Transverse colon (tissue), 4 donors: ENCODE measurements around the gene SHPK. TPM values are rescaled to one million over a fixed set of nuclear protein-coding genes. Genes with fewer than 3 reads are reported as not detected.

Experiments
- DNase-seq: peaks from one replicate; pipeline ENCODE4 v3.0.0-alpha.2; 2019
- H3K27ac ChIP-seq, 4 donors: fragments of 200-600 bp; sonication (generic); 2 replicates each; pipeline ENCODE4 v1.5.1; 2016 to 2018; ENCODE audit warnings: inconsistent platforms in 4 of 4
- H3K27me3 ChIP-seq: fragments of 200-600 bp; sonication (generic); 2 replicates; pipeline ENCODE4 v1.5.1; 2017; ENCODE audit warnings: inconsistent platforms
- H3K36me3 ChIP-seq, 4 donors: fragments of 200-600 bp; sonication (generic); 2 replicates each; pipeline ENCODE4 v1.5.1; 2017 to 2019; ENCODE audit warnings: inconsistent platforms in 4 of 4
- H3K4me1 ChIP-seq, 4 donors: fragments of 200-600 bp; sonication (generic); 2 replicates each; pipeline ENCODE4 v1.5.1; 2017 to 2020; ENCODE audit warnings: inconsistent platforms in 4 of 4
- H3K4me3 ChIP-seq, 4 donors: fragments of 200-600 bp; sonication (generic); 1 replicate in 1 of 4; 2 replicates in 3 of 4; pipeline versions ENCODE4 v1.5.1 to v1.6.1; 2017 to 2019; ENCODE audit warnings: inconsistent platforms in 4 of 4
- H3K9me3 ChIP-seq, 2 donors: fragments of 200-600 bp; sonication (generic); 2 replicates each; pipeline ENCODE4 v1.5.1; 2017 to 2019; ENCODE audit warnings: inconsistent platforms in 2 of 2
- CTCF ChIP-seq, 5 experiments: fragments of 200-600 bp in 3 of 5; fragments of 450-650 bp in 2 of 5; sonication (generic) in 3 of 5; IDR thresholded peaks; 1 replicate in 2 of 5; 2 replicates in 3 of 5; pipeline ENCODE4 v1.5.1; 2016 to 2017; ENCODE audit warnings: antibody characterized with exemption in 5 of 5, inconsistent platforms in 3 of 5, mild to moderate bottlenecking in 2 of 5, moderate library complexity in 1 of 5
- EP300 ChIP-seq: sonication (generic); formaldehyde crosslinking; IDR thresholded peaks from one replicate; pipeline ENCODE4 v1.6.1; 2017; ENCODE audit warnings: antibody characterized with exemption, low read depth
- POLR2A ChIP-seq: fragments of 450-650 bp; IDR thresholded peaks from one replicate; pipeline ENCODE4 v1.6.1; 2016; ENCODE audit warnings: antibody characterized with exemption, mild to moderate bottlenecking, moderate library complexity
- POLR2AphosphoS5 ChIP-seq, 3 donors: sonication (generic); formaldehyde crosslinking; IDR thresholded peaks; one replicate each; pipeline ENCODE4 v1.6.1; 2016; ENCODE audit warnings: antibody characterized with exemption in 3 of 3
- WGBS, 2 donors: methylation state at CpG; one replicate each; pipeline ENCODE4 v1.1.5; 2018; ENCODE audit warnings: low coverage in 1 of 2; 5-methylcytosine and 5-hydroxymethylcytosine counted together
- in situ Hi-C, 4 donors: fragments of 200-750 bp; cut with MboI; loops; one replicate each; pipeline versions ENCODE4 v1.15.0 to v1.15.1; 2017; ENCODE audit warnings: low sequenced_read_pairs in 3 of 4, low pct_ligation_motif_present in 1 of 4, low pct_unique_long_range_greater_than_20kb in 1 of 4
- intact Hi-C: fragments of 100-400 bp; cut with DNase I; formaldehyde crosslinking; loops from one replicate; pipeline ENCODE4 v1.15.1; 2023; ENCODE audit warnings: low total_unique reads
- total RNA-seq, 4 donors: library from RNA; depleted of rRNA; stranded (reverse); fragments of >200 nt; gene quantifications; one replicate each; pipeline ENCODE4 v1.1.0, GENCODE V29; 2016

SHPK gene
- 10 to 100 TPM in 3 of 4 donors, 1 to 10 TPM in 1; 9.0 to 50.9 (median 24.2) TPM for total RNA-seq

- in situ Hi-C loops: loop anchor here in 3 of 4 donors (25.0 kb wide), 1 partner anchor 599 kb away; no protein-coding TSS in a partner anchor
- Histone ChIP-seq H3K27me3 (no peaks in the 10 kb centered on the region), H3K4me3 (peak within 1 kb of the TSS; percentile 81 to 87 (median 84)), H3K27ac (peak within 1 kb of the TSS; percentile 94 to 96 (median 96)), H3K9me3 (no peaks in the 10 kb centered on the region), H3K36me3 (no peaks in the 10 kb centered on the region), H3K4me1 (peaks cover 7 to 25% (median 15%) of the 10 kb centered on the region in 4 donors)
- DNase-seq: peak; percentile 97
- 0% methylated on average over 42 of the region's 68 CpGs; no CpG with 5 or more reads in 1 of the 2 donors for WGBS, 2 donors
- TF ChIP-seq CTCF (IDR thresholded peaks at IDR 0.05) (peak in 1 of 5 experiments; percentile 22), EP300 (no peak), POLR2AphosphoS5 (IDR thresholded peaks at IDR 0.05) (peak; percentile 90 to 96 (median 92)), POLR2A (peak; percentile 77)
- intact Hi-C loops: no loop called here
These were observed at the start of gene SHPK, which contains the start of gene CTNS for GRCh38 chr17:3636154-3636907. TSS of gene SHPK (minus strand) at chr17:3636250. CDS start at chr17:3636219, 31 bp downstream. TSS of gene CTNS (plus strand) at chr17:3636760. CDS start at chr17:3640207, 3,447 bp downstream.

GRCh38 chr17:3685174-3685573 is 49.1 kb upstream of the SHPK start:
- intact Hi-C loops: no loop called here
- no peak overlapping the region for H3K27ac ChIP-seq
- H3K27me3 ChIP-seq: peaks cover 36% of the 10 kb centered on the region
- no peak for DNase-seq
- H3K4me3 ChIP-seq: no peak overlapping the region
- whole genome bisulfite sequencing, 2 donors: 16 to 20% methylated on average over 1 to 13 of the region's 13 CpGs
- in situ Hi-C loops: no loop called here
- no peaks in the 10 kb centered on the region for H3K36me3 ChIP-seq
- TF ChIP-seq POLR2A (no peak), CTCF (IDR thresholded peaks at IDR 0.05) (no peak), POLR2AphosphoS5 (IDR thresholded peaks at IDR 0.05) (no peak), EP300 (no peak)
- no peaks in the 10 kb centered on the region for H3K9me3 ChIP-seq
- no peaks in the 10 kb centered on the region for H3K4me1 ChIP-seq

- TF ChIP-seq POLR2AphosphoS5 (IDR thresholded peaks at IDR 0.05) (no peak), CTCF (IDR thresholded peaks at IDR 0.05) (peak; percentile 81 to 93 (median 87))
- Histone ChIP-seq H3K27me3 (peaks cover 32% of the 10 kb centered on the region), H3K27ac (no peak overlapping the region), H3K4me1 (no peaks in the 10 kb centered on the region), H3K4me3 (no peak overlapping the region), H3K9me3 (no peaks in the 10 kb centered on the region), H3K36me3 (no peaks in the 10 kb centered on the region)
- in situ Hi-C loops: no loop called here
- peak; percentile 41 for DNase-seq
- intact Hi-C loops: no loop called here
- 0 to 32% methylated on average over 4 to 10 of the region's 10 CpGs for WGBS, 2 donors
These were observed 47.0 kb upstream of the SHPK start for GRCh38 chr17:3683054-3683511.

GRCh38 chr17:3682033-3682432 is 46.0 kb upstream of the SHPK start:
- H3K4me3 ChIP-seq: no peak overlapping the region
- no peaks in the 10 kb centered on the region for H3K4me1 ChIP-seq
- in situ Hi-C loops: no loop called here
- H3K36me3 ChIP-seq: no peaks in the 10 kb centered on the region
- no peak for DNase-seq
- intact Hi-C loops: no loop called here
- 83% methylated on average over 10 of the region's 12 CpGs; no CpG with 5 or more reads in 1 of the 2 donors for WGBS, 2 donors
- TF ChIP-seq EP300: no peak
- no peak for TF ChIP-seq POLR2A
- TF ChIP-seq CTCF (IDR thresholded peaks at IDR 0.05): no peak
- TF ChIP-seq POLR2AphosphoS5 (IDR thresholded peaks at IDR 0.05): no peak
- H3K9me3 ChIP-seq: no peaks in the 10 kb centered on the region
- peaks cover 30% of the 10 kb centered on the region for H3K27me3 ChIP-seq
- H3K27ac ChIP-seq: no peak overlapping the region
